HG02938 (cell line): ENCODE measurements around the gene DUSP7.

ENCODE experiments used
- ATAC-seq: cut with Tn5 transposase; IDR thresholded peaks from one replicate; pipeline ENCODE4 v1.9.1; 2021; ENCODE audit warnings: mild to moderate bottlenecking, moderate library complexity; ENCODE audit not compliant: unreplicated experiment

The DUSP7 gene

GRCh38 chr3:52056521-52056967, at the start of gene DUSP7:
DUSP7 (minus strand) TSS chr3:52056571; CDS start chr3:52056366, 205 bp downstream.
- ATAC-seq, result peak; percentile 27

GRCh38 chr3:52104684-52105640, 48.6 kb upstream of the DUSP7 start:
- no peak for ATAC-seq

- ATAC-seq, result no peak
Observed at GRCh38 chr3:52102934-52103333, 46.6 kb upstream of the DUSP7 start.

GRCh38 chr3:52099001-52099401, 42.6 kb upstream of the DUSP7 start:
- no peak for ATAC-seq

GRCh38 chr3:52097851-52098507, 41.6 kb upstream of the DUSP7 start:
- no peak for ATAC-seq

GRCh38 chr3:52095990-52096775, 39.8 kb upstream of the DUSP7 start:
- no peak for ATAC-seq

GRCh38 chr3:52094571-52095485, 38.5 kb upstream of the DUSP7 start:
- no peak for ATAC-seq

GRCh38 chr3:52093756-52094545, 37.6 kb upstream of the DUSP7 start:
- ATAC-seq, result no peak

- ATAC-seq, result no peak
Observed at GRCh38 chr3:52092891-52093290, 36.5 kb upstream of the DUSP7 start.

- no peak for ATAC-seq
Observed at GRCh38 chr3:52092271-52092660, 35.9 kb upstream of the DUSP7 start.

GRCh38 chr3:52091586-52092270, 35.4 kb upstream of the DUSP7 start:
- ATAC-seq, result no peak

- no peak for ATAC-seq
Observed at GRCh38 chr3:52090933-52091468, 34.6 kb upstream of the DUSP7 start.

GRCh38 chr3:52090131-52090932, 34.0 kb upstream of the DUSP7 start:
- ATAC-seq, result no peak

- no peak for ATAC-seq
Observed at GRCh38 chr3:52089691-52090090, 33.3 kb upstream of the DUSP7 start.

- ATAC-seq, result no peak
Observed at GRCh38 chr3:52088445-52089367, 32.3 kb upstream of the DUSP7 start.

- ATAC-seq, result no peak
Observed at GRCh38 chr3:52087731-52088130, 31.4 kb upstream of the DUSP7 start.
